NB4 (cell line): ENCODE results near the gene ZNF324.

ENCODE experiments used
- POLR2A ChIP-seq: IDR thresholded peaks from 2 replicates; pipeline ENCODE4 v1.6.1; 2011; ENCODE audit warnings: mild to moderate bottlenecking; ENCODE audit not compliant: insufficient read length; ENCODE audit errors: extremely low read depth
- TF ChIP-seq, protein P1 (sequence below): IDR thresholded peaks from one replicate; pipeline ENCODE4 v1.5.1; 2012; ENCODE audit warnings: low read depth, low read length

DNA sequence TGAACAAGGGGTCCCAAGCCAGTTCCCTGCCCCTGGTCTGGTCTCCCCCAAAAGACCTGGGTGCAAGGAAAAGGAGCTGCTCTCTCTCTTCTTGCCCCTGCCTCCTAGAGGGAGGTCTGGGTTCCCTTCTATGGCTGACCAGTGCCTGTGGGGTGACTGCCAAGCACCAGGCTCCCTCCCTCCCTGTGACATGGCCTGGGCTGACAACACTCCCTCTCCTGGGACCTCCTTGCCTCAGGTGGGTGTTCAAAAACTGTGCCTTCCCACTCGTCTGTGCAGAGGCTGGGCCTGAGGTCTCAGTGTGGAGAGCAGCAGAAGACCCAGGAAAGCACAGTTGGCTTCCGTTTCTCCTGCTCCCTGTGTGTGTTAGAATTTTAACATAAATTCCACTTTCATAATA lies 14.0 kb downstream of the ZNF324 start:
- TF ChIP-seq, protein P1, sequence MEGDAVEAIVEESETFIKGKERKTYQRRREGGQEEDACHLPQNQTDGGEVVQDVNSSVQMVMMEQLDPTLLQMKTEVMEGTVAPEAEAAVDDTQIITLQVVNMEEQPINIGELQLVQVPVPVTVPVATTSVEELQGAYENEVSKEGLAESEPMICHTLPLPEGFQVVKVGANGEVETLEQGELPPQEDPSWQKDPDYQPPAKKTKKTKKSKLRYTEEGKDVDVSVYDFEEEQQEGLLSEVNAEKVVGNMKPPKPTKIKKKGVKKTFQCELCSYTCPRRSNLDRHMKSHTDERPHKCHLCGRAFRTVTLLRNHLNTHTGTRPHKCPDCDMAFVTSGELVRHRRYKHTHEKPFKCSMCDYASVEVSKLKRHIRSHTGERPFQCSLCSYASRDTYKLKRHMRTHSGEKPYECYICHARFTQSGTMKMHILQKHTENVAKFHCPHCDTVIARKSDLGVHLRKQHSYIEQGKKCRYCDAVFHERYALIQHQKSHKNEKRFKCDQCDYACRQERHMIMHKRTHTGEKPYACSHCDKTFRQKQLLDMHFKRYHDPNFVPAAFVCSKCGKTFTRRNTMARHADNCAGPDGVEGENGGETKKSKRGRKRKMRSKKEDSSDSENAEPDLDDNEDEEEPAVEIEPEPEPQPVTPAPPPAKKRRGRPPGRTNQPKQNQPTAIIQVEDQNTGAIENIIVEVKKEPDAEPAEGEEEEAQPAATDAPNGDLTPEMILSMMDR: no peak
- TF ChIP-seq POLR2A: no peak
